WTC11 (cell line): Measurements from ENCODE around the gene SELENOI. TPM values are rescaled to one million over a fixed set of nuclear protein-coding genes. Genes with fewer than 3 reads are reported as not detected.

Experiments
- CBFB ChIP-seq: sonication (generic); formaldehyde crosslinking; IDR thresholded peaks from 2 replicates; pipeline ENCODE4 v1.8.1; 2022; ENCODE audit warnings: mild to moderate bottlenecking, low read depth, missing genetic modification reagents
- OVOL2 ChIP-seq: fragments of 250-450 bp; sonication (Bioruptor Pico); IDR thresholded peaks from 2 replicates; pipeline ENCODE4 v1.9.0; 2021; ENCODE audit warnings: mild to moderate bottlenecking, borderline replicate concordance
- PRRX2 ChIP-seq: fragments of 250-450 bp; sonication (Bioruptor Pico); IDR thresholded peaks from 2 replicates; pipeline ENCODE4 v1.8.0; 2021; ENCODE audit warnings: mild to moderate bottlenecking
- ZNF138 ChIP-seq: sonication (generic); formaldehyde crosslinking; conservative IDR thresholded peaks from 2 replicates; pipeline ENCODE4 v1.8.1; 2022; ENCODE audit warnings: mild to moderate bottlenecking, moderate library complexity, missing genetic modification reagents
- ZNF396 ChIP-seq: fragments of 250-450 bp; sonication (Bioruptor Pico); IDR thresholded peaks from 2 replicates; pipeline ENCODE4 v1.8.0; 2021; ENCODE audit warnings: mild to moderate bottlenecking, moderate library complexity, borderline replicate concordance
- total RNA-seq: library from RNA; stranded (reverse); gene quantifications from 3 replicates; pipeline ENCODE4 v1.2.3, GENCODE V29; 2021
- TF ChIP-seq, protein P1 (sequence below): fragments of 250-450 bp; sonication (Bioruptor Pico); IDR thresholded peaks from 2 replicates; pipeline ENCODE4 v1.9.0; 2021; ENCODE audit warnings: mild to moderate bottlenecking
- TF ChIP-seq, protein P2 (sequence below): sonication (generic); formaldehyde crosslinking; IDR thresholded peaks from 2 replicates; pipeline ENCODE4 v1.8.1; 2023; ENCODE audit warnings: mild to moderate bottlenecking, missing genetic modification reagents, borderline replicate concordance

The SELENOI gene
- total RNA-seq, 1 experiment from 2014 or later, result 53.1 TPM

DNA sequence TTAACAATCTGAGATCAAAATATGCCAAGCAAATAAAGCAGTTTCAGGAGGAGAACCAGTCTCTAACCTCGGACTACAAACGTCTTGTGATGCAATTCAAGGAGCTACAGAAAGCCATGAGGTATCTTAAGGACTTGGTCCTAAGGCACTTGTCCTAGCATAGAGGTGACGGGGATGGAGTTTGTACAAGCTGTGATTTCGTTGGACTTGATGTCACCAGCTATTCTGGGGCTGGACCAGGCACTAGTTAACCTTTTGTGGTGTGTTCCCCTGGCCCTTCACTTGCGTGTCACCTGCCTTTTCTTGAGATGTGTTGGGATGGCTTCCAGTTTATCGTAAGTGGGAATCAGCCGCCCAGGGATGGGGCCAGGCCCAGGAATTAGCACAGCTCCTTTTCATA is 98.3 kb downstream of the SELENOI start (continued):
- TF ChIP-seq, protein P1, sequence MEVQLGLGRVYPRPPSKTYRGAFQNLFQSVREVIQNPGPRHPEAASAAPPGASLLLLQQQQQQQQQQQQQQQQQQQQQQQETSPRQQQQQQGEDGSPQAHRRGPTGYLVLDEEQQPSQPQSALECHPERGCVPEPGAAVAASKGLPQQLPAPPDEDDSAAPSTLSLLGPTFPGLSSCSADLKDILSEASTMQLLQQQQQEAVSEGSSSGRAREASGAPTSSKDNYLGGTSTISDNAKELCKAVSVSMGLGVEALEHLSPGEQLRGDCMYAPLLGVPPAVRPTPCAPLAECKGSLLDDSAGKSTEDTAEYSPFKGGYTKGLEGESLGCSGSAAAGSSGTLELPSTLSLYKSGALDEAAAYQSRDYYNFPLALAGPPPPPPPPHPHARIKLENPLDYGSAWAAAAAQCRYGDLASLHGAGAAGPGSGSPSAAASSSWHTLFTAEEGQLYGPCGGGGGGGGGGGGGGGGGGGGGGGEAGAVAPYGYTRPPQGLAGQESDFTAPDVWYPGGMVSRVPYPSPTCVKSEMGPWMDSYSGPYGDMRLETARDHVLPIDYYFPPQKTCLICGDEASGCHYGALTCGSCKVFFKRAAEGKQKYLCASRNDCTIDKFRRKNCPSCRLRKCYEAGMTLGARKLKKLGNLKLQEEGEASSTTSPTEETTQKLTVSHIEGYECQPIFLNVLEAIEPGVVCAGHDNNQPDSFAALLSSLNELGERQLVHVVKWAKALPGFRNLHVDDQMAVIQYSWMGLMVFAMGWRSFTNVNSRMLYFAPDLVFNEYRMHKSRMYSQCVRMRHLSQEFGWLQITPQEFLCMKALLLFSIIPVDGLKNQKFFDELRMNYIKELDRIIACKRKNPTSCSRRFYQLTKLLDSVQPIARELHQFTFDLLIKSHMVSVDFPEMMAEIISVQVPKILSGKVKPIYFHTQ (CRISPR knock-in tag), result no peak
- TF ChIP-seq ZNF138 (CRISPR knock-in tag) (no peak), PRRX2 (no peak), CBFB (CRISPR knock-in tag) (no peak), ZNF396 (CRISPR knock-in tag) (no peak), OVOL2 (CRISPR knock-in tag) (no peak)
- TF ChIP-seq, protein P2, sequence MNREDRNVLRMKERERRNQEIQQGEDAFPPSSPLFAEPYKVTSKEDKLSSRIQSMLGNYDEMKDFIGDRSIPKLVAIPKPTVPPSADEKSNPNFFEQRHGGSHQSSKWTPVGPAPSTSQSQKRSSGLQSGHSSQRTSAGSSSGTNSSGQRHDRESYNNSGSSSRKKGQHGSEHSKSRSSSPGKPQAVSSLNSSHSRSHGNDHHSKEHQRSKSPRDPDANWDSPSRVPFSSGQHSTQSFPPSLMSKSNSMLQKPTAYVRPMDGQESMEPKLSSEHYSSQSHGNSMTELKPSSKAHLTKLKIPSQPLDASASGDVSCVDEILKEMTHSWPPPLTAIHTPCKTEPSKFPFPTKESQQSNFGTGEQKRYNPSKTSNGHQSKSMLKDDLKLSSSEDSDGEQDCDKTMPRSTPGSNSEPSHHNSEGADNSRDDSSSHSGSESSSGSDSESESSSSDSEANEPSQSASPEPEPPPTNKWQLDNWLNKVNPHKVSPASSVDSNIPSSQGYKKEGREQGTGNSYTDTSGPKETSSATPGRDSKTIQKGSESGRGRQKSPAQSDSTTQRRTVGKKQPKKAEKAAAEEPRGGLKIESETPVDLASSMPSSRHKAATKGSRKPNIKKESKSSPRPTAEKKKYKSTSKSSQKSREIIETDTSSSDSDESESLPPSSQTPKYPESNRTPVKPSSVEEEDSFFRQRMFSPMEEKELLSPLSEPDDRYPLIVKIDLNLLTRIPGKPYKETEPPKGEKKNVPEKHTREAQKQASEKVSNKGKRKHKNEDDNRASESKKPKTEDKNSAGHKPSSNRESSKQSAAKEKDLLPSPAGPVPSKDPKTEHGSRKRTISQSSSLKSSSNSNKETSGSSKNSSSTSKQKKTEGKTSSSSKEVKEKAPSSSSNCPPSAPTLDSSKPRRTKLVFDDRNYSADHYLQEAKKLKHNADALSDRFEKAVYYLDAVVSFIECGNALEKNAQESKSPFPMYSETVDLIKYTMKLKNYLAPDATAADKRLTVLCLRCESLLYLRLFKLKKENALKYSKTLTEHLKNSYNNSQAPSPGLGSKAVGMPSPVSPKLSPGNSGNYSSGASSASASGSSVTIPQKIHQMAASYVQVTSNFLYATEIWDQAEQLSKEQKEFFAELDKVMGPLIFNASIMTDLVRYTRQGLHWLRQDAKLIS (CRISPR knock-in tag), result no peak
- TF ChIP-seq, all 79 proteins: peak for 0

Other genes with a start within 250 kb of the SELENOI start
- gene GAREM2, start 173.1 kb upstream of the SELENOI start, total RNA-seq, result 17.4 to 18.9 TPM (median 17.6 TPM) in 3 replicates
- 118 to 123 TPM (median 121 TPM) in 3 replicates for gene HADHA, start 101.5 kb upstream of the SELENOI start, total RNA-seq
- 59.8 to 64.5 TPM (median 60.7 TPM) in 3 replicates for gene HADHB, start 101.2 kb upstream of the SELENOI start, total RNA-seq
- 0.18 to 0.48 TPM (median 0.25 TPM) in 3 replicates for gene ADGRF3, start 646 bp downstream of the SELENOI start, total RNA-seq
- gene DRC1, start 55.8 kb downstream of the SELENOI start, total RNA-seq, result 0.55 TPM in 1 of 3 replicates, not detected in the others
- gene OTOF, start 132.0 kb downstream of the SELENOI start, total RNA-seq, result 0.05 to 0.26 TPM (median 0.07 TPM) in 3 replicates